GM21526 (cell line): ENCODE data around the gene CSF3.
A peak's percentile ranks its signal among the peaks of the same experiment; 100 is the strongest.

Experiments used
- ATAC-seq: cut with Tn5 transposase; IDR thresholded peaks from one replicate; pipeline ENCODE4 v1.9.1; 2021; ENCODE audit warnings: moderate library complexity; ENCODE audit not compliant: unreplicated experiment, low FRiP score

CSF3 gene

GRCh38 chr17:40015005-40015997 is at the start of gene CSF3:
TSS of gene CSF3 (plus strand) at chr17:40015440. CDS start at chr17:40015475, 35 bp downstream.
- no peak for ATAC-seq

- ATAC-seq, result no peak
These were observed 48.5 kb upstream of the CSF3 start for GRCh38 chr17:39966771-39967170.

GRCh38 chr17:39968761-39969160 is 46.5 kb upstream of the CSF3 start:
- ATAC-seq, result no peak

GRCh38 chr17:39969375-39969774 is 45.9 kb upstream of the CSF3 start:
- ATAC-seq, result no peak

GRCh38 chr17:39970157-39970692 is 45.0 kb upstream of the CSF3 start:
- ATAC-seq, result no peak

GRCh38 chr17:39971076-39971603 is 44.1 kb upstream of the CSF3 start:
- no peak for ATAC-seq

GRCh38 chr17:39972271-39972670 is 43.0 kb upstream of the CSF3 start:
- ATAC-seq, result no peak

GRCh38 chr17:39973496-39973895 is 41.7 kb upstream of the CSF3 start:
- no peak for ATAC-seq

- no peak for ATAC-seq
These were observed 40.8 kb upstream of the CSF3 start for GRCh38 chr17:39974433-39974832.

GRCh38 chr17:39975801-39976200 is 39.4 kb upstream of the CSF3 start:
- ATAC-seq, result no peak

- ATAC-seq, result no peak
These were observed 36.1 kb upstream of the CSF3 start for GRCh38 chr17:39979016-39979670.

GRCh38 chr17:39979893-39980350 is 35.3 kb upstream of the CSF3 start:
- ATAC-seq, result peak; percentile 14

GRCh38 chr17:39980351-39981206 is 34.7 kb upstream of the CSF3 start, which contains the start of gene PSMD3:
TSS of gene PSMD3 (plus strand) at chr17:39980807. CDS start at chr17:39980971, 164 bp downstream.
- ATAC-seq, result peak; percentile 86

- ATAC-seq, result no peak
These were observed 34.0 kb upstream of the CSF3 start for GRCh38 chr17:39981207-39981741.

- no peak for ATAC-seq
These were observed 33.4 kb upstream of the CSF3 start for GRCh38 chr17:39981766-39982375.

- ATAC-seq, result no peak
These were observed 26.9 kb upstream of the CSF3 start for GRCh38 chr17:39988206-39988810.

GRCh38 chr17:39994448-39994847 is 20.8 kb upstream of the CSF3 start:
- ATAC-seq, result no peak

- ATAC-seq, result no peak
These were observed 19.8 kb upstream of the CSF3 start for GRCh38 chr17:39995438-39995837.

- ATAC-seq, result no peak
These were observed 19.1 kb upstream of the CSF3 start for GRCh38 chr17:39996162-39996561.
